ENCODE data around the gene MAN2C1. TPM values are rescaled to one million over a fixed set of nuclear protein-coding genes. Genes with fewer than 3 reads are reported as not detected.

Gene MAN2C1
- total RNA-seq, result 54.0 and 59.7 TPM in 2 replicates

DNA sequence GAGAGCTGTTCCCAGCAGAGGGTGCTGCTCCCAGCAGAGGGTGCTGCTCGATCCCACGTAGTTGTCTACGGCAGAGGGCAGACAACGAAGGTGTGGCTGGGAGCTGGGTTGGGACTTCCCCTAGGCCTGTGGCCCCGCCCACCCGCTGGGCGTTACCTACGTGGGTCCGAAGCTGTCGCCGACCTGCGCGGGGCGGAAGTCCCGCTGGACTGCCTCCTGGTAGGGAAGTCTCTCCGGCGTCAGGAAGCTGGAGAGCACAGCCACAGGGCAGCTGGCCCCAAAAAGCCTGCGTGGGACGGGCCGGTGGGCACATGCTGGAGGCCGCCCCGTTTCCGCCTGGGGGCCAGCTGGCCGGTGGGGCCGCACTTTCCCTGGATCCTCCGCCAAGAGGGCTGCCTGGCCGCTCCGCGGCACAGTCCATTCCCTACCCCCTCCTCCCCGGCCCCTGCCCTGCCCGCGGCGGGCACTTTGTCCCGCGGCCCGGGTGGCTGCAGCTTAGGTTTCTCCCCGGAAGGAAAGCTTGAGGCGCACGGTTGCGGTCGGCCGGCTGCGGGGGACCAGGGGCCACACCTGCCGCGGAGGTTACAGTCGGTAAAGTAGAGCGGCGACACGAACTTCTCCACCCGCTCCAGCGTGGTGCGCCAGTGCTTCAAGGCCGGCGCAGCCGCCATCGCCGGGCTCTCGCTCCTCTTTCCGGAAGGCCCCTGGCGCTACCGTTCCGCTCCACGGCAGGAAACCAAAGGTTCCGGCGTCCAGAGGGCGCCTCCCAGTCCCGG is at the start of gene MAN2C1:
Gene MAN2C1 (minus strand): TSS at position 695 of the 776 bp plus-strand sequence. CDS start 24 bp downstream, at position 671.

GRCh38 chr15:75346796-75347221 is 21.6 kb downstream of the MAN2C1 start, which contains the start of gene NEIL1:
Gene NEIL1 (plus strand): TSS chr15:75347039. CDS start chr15:75348906, 1,867 bp downstream.

GRCh38 chr15:75335705-75336355 is 32.6 kb downstream of the MAN2C1 start, which contains the start of gene COMMD4:
Gene COMMD4 (plus strand): TSS chr15:75336063. CDS start chr15:75336090, 27 bp downstream.

Other genes starting within 250 kb of the MAN2C1 start
- gene C15orf39, start 166.7 kb downstream of the MAN2C1 start, total RNA-seq, result 10.9 and 16.9 TPM in 2 replicates
- gene GOLGA6C, start 110.3 kb downstream of the MAN2C1 start, total RNA-seq, result not detected in 2 replicates
- not detected in 2 replicates for gene GOLGA6D, start 85.8 kb downstream of the MAN2C1 start, total RNA-seq
- gene COMMD4, start 32.5 kb downstream of the MAN2C1 start, total RNA-seq, result 75.2 and 97.9 TPM in 2 replicates
- gene NEIL1, start 21.6 kb downstream of the MAN2C1 start, total RNA-seq, result 2.6 and 18.7 TPM in 2 replicates
- 16.9 and 22.6 TPM in 2 replicates for gene SIN3A, start 83.1 kb upstream of the MAN2C1 start, total RNA-seq
- 17.3 and 21.4 TPM in 2 replicates for gene PTPN9, start 210.7 kb upstream of the MAN2C1 start, total RNA-seq